DMS53 treated with DMSO at 0.1 percent for 48 hours (cell line): ENCODE results near the gene PAIP2.
A peak's percentile ranks its signal among the peaks of the same experiment; 100 is the strongest.
"Not testable (repeated sequence)": the region's sequence is repeated elsewhere in the genome, so short reads cannot be mapped to it uniquely, and the experiment has no call there.

Source experiments
- DNase-seq: peaks from one replicate; lab custom pipeline; 2025; ENCODE audit not compliant: unreplicated experiment; lab: John Stamatoyannopoulos, UW

Gene PAIP2

GRCh38 chr5:139377226-139377625 lies 35.6 kb downstream of the PAIP2 start:
- DNase-seq: no peak

- no peak for DNase-seq
Measured at GRCh38 chr5:139378101-139378825, 36.6 kb downstream of the PAIP2 start.

- no peak for DNase-seq
Measured at GRCh38 chr5:139378941-139379361, 37.3 kb downstream of the PAIP2 start.

- no peak for DNase-seq
Measured at GRCh38 chr5:139379626-139380449, 38.2 kb downstream of the PAIP2 start.

GRCh38 chr5:139381837-139382761 lies 40.4 kb downstream of the PAIP2 start:
- no peak for DNase-seq

- DNase-seq: no peak
Measured at GRCh38 chr5:139382807-139383206, 41.2 kb downstream of the PAIP2 start.

- DNase-seq: no peak
Measured at GRCh38 chr5:139383275-139383992, 41.8 kb downstream of the PAIP2 start, which contains the start of gene SLC23A1. Gene SLC23A1 (minus strand): TSS chr5:139383297. CDS start chr5:139383253, 44 bp downstream.

GRCh38 chr5:139383993-139384590 lies 42.4 kb downstream of the PAIP2 start:
- no peak for DNase-seq

- DNase-seq: no peak
Measured at GRCh38 chr5:139384591-139385051, 43.0 kb downstream of the PAIP2 start.

GRCh38 chr5:139385061-139386049 lies 43.7 kb downstream of the PAIP2 start:
- peak; percentile 21 for DNase-seq

GRCh38 chr5:139386050-139386438 lies 44.4 kb downstream of the PAIP2 start:
- no peak for DNase-seq

- DNase-seq: not testable (repeated sequence)
Measured at GRCh38 chr5:139386956-139387355, 45.3 kb downstream of the PAIP2 start.

- no peak for DNase-seq
Measured at GRCh38 chr5:139387611-139388197, 46.0 kb downstream of the PAIP2 start.

GRCh38 chr5:139388198-139388821 lies 46.7 kb downstream of the PAIP2 start:
- DNase-seq: no peak

GRCh38 chr5:139389701-139390638 lies 48.3 kb downstream of the PAIP2 start, which contains the start of gene MZB1:
Gene MZB1 (minus strand): TSS chr5:139389913. CDS start chr5:139389856, 57 bp downstream.
- no peak for DNase-seq
